WTC11 (cell line): ENCODE measurements around the gene DERL2. TPM values are rescaled to one million over a fixed set of nuclear protein-coding genes. Genes with fewer than 3 reads are reported as not detected.

Experiments
- ATAC-seq: fragments of 200-7000 bp; cut with Tn5 transposase; 2 replicates; pipeline ENCODE4 v1.10.0; 2021; ENCODE audit warnings: mild to moderate bottlenecking, moderate library complexity
- CTCF ChIA-PET: fragments of 300-600 bp; sonication (Branson Sonifier 250); formaldehyde crosslinking; loops from one replicate; lab custom pipeline; 2021; ENCODE audit warnings: antibody characterized with exemption; lab: Charles Lee
- POLR2A ChIA-PET: fragments of 350-600 bp; sonication (Branson Sonifier 250); formaldehyde crosslinking; loops from one replicate; lab custom pipeline; 2021; ENCODE audit warnings: antibody characterized with exemption; lab: Charles Lee
- DNase-seq: peaks from one replicate; pipeline ENCODE4 v3.0.0; 2021; ENCODE audit warnings: low spot score
- H3K27ac Mint-ChIP-seq: 2 replicates; pipeline ENCODE4 v1.8.0; 2021; ENCODE audit warnings: mixed read lengths
- H3K27me3 Mint-ChIP-seq: 2 replicates; pipeline ENCODE4 v1.8.0; 2021; ENCODE audit warnings: low read depth, mild to moderate bottlenecking, moderate library complexity, mixed read lengths
- H3K36me3 Mint-ChIP-seq: 2 replicates; pipeline ENCODE4 v1.8.0; 2021; ENCODE audit warnings: mixed read lengths
- H3K4me1 Mint-ChIP-seq: 2 replicates; pipeline ENCODE4 v1.8.0; 2022; ENCODE audit warnings: mixed read lengths
- H3K4me3 Mint-ChIP-seq: 2 replicates; pipeline ENCODE4 v1.8.0; 2021; ENCODE audit warnings: mild to moderate bottlenecking, moderate library complexity, mixed read lengths
- H3K9me3 Mint-ChIP-seq: 2 replicates; pipeline ENCODE4 v1.8.0; 2021; ENCODE audit warnings: mixed read lengths
- CREM ChIP-seq: sonication (generic); formaldehyde crosslinking; IDR thresholded peaks from 2 replicates; pipeline ENCODE4 v1.8.1; 2022; ENCODE audit warnings: mild to moderate bottlenecking, missing genetic modification reagents, moderate library complexity
- EMX1 ChIP-seq: fragments of 250-450 bp; sonication (Bioruptor Pico); IDR thresholded peaks from 2 replicates; pipeline ENCODE4 v1.8.0; 2021; ENCODE audit warnings: mild to moderate bottlenecking
- ETV6 ChIP-seq: sonication (generic); formaldehyde crosslinking; IDR thresholded peaks from 2 replicates; pipeline ENCODE4 v1.8.1; 2022; ENCODE audit warnings: mild to moderate bottlenecking, missing genetic modification reagents
- HMGA2 ChIP-seq: fragments of 250-450 bp; sonication (Bioruptor Pico); IDR thresholded peaks from 2 replicates; pipeline ENCODE4 v1.4.0; 2021; ENCODE audit warnings: mild to moderate bottlenecking, moderate library complexity
- IRF2 ChIP-seq: sonication (generic); formaldehyde crosslinking; IDR thresholded peaks from 2 replicates; pipeline ENCODE4 v1.8.0; 2022; ENCODE audit warnings: low read depth, missing genetic modification reagents, borderline replicate concordance
- JAZF1 ChIP-seq: fragments of 250-450 bp; sonication (Bioruptor Pico); IDR thresholded peaks from 2 replicates; pipeline ENCODE4 v1.9.0; 2021; ENCODE audit warnings: moderate library complexity, mild to moderate bottlenecking, inconsistent platforms
- JUN ChIP-seq: sonication (generic); formaldehyde crosslinking; IDR thresholded peaks from 2 replicates; pipeline ENCODE4 v1.8.0; 2023; ENCODE audit warnings: mild to moderate bottlenecking, missing genetic modification reagents
- NR1H2 ChIP-seq: sonication (generic); formaldehyde crosslinking; IDR thresholded peaks from 2 replicates; pipeline ENCODE4 v1.9.0; 2021; ENCODE audit warnings: mild to moderate bottlenecking, moderate library complexity, missing genetic modification reagents
- NR3C1 ChIP-seq: sonication (generic); formaldehyde crosslinking; conservative IDR thresholded peaks from 2 replicates; pipeline ENCODE4 v1.8.1; 2023; ENCODE audit warnings: low read depth, mild to moderate bottlenecking, missing genetic modification reagents
- OVOL2 ChIP-seq: fragments of 250-450 bp; sonication (Bioruptor Pico); IDR thresholded peaks from 2 replicates; pipeline ENCODE4 v1.9.0; 2021; ENCODE audit warnings: mild to moderate bottlenecking, borderline replicate concordance
- SMAD4 ChIP-seq: sonication (generic); formaldehyde crosslinking; IDR thresholded peaks from 2 replicates; pipeline ENCODE4 v1.8.0; 2022; ENCODE audit warnings: mild to moderate bottlenecking, missing genetic modification reagents
- TEAD1 ChIP-seq: sonication (generic); formaldehyde crosslinking; IDR thresholded peaks from 2 replicates; pipeline ENCODE4 v1.8.0; 2022; ENCODE audit warnings: mild to moderate bottlenecking, missing genetic modification reagents
- TEAD4 ChIP-seq: sonication (generic); formaldehyde crosslinking; IDR thresholded peaks from 2 replicates; pipeline ENCODE4 v1.8.0; 2022; ENCODE audit warnings: mild to moderate bottlenecking, missing genetic modification reagents
- ZBTB21 ChIP-seq: sonication (generic); formaldehyde crosslinking; IDR thresholded peaks from 2 replicates; pipeline ENCODE4 v1.8.1; 2023; ENCODE audit warnings: mild to moderate bottlenecking, missing genetic modification reagents, borderline replicate concordance
- ZNF121 ChIP-seq: sonication (generic); formaldehyde crosslinking; IDR thresholded peaks from 2 replicates; pipeline ENCODE4 v1.8.0; 2023; ENCODE audit warnings: missing genetic modification reagents
- total RNA-seq: library from RNA; stranded (reverse); gene quantifications from 3 replicates; pipeline ENCODE4 v1.2.3, GENCODE V29; 2021
- TF ChIP-seq, protein P1 (sequence below): fragments of 200-600 bp; IDR thresholded peaks from 2 replicates; pipeline ENCODE4 v1.8.0; 2022; ENCODE audit warnings: antibody characterized with exemption
- TF ChIP-seq, protein P2 (sequence below): sonication (generic); formaldehyde crosslinking; IDR thresholded peaks from 2 replicates; pipeline ENCODE4 v1.8.0; 2023; ENCODE audit warnings: missing genetic modification reagents
- TF ChIP-seq, protein P3 (sequence below): sonication (generic); formaldehyde crosslinking; conservative IDR thresholded peaks from 2 replicates; pipeline ENCODE4 v1.8.1; 2023; ENCODE audit warnings: mild to moderate bottlenecking, low read depth, missing genetic modification reagents, moderate library complexity
- TF ChIP-seq, protein P4 (sequence below): sonication (generic); formaldehyde crosslinking; IDR thresholded peaks from 2 replicates; pipeline ENCODE4 v1.8.0; 2022; ENCODE audit warnings: mild to moderate bottlenecking, missing genetic modification reagents
- TF ChIP-seq, protein P5 (sequence below): sonication (generic); formaldehyde crosslinking; IDR thresholded peaks from 2 replicates; pipeline ENCODE4 v1.8.0; 2022; ENCODE audit warnings: mild to moderate bottlenecking, missing genetic modification reagents

The DERL2 gene
- total RNA-seq, 1 experiment from 2014 or later: 47.1 TPM

DNA sequence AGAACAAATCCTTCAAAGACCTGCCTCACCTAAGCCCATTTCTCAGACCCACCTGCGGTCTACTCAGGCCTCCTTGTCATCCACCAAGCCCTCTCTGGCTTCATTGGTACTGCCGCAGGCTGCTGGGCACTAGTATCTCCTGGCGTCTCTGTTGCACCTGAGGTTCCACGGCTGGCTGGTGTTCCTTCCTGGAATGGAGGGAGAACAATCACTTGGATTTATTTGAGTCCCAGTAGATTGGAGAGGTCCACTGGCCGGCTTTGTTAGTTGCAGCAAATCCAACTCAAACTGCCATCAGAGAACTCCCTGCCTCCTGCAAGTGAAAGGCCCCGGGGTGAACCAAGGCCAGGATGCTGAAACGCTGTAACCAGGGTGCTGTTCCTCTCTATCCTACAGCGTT, 15.7 kb upstream of the DERL2 start:
- no peaks in the 10 kb centered on the region for H3K36me3 Mint-ChIP-seq
- H3K4me3 Mint-ChIP-seq: peak overlapping the region; percentile 96
- peaks cover 61% of the 10 kb centered on the region for H3K27me3 Mint-ChIP-seq
- TF ChIP-seq, protein P1, sequence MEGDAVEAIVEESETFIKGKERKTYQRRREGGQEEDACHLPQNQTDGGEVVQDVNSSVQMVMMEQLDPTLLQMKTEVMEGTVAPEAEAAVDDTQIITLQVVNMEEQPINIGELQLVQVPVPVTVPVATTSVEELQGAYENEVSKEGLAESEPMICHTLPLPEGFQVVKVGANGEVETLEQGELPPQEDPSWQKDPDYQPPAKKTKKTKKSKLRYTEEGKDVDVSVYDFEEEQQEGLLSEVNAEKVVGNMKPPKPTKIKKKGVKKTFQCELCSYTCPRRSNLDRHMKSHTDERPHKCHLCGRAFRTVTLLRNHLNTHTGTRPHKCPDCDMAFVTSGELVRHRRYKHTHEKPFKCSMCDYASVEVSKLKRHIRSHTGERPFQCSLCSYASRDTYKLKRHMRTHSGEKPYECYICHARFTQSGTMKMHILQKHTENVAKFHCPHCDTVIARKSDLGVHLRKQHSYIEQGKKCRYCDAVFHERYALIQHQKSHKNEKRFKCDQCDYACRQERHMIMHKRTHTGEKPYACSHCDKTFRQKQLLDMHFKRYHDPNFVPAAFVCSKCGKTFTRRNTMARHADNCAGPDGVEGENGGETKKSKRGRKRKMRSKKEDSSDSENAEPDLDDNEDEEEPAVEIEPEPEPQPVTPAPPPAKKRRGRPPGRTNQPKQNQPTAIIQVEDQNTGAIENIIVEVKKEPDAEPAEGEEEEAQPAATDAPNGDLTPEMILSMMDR: no peak
- TF ChIP-seq, protein P2, sequence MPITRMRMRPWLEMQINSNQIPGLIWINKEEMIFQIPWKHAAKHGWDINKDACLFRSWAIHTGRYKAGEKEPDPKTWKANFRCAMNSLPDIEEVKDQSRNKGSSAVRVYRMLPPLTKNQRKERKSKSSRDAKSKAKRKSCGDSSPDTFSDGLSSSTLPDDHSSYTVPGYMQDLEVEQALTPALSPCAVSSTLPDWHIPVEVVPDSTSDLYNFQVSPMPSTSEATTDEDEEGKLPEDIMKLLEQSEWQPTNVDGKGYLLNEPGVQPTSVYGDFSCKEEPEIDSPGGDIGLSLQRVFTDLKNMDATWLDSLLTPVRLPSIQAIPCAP (CRISPR knock-in tag): no peak
- TF ChIP-seq, protein P3, sequence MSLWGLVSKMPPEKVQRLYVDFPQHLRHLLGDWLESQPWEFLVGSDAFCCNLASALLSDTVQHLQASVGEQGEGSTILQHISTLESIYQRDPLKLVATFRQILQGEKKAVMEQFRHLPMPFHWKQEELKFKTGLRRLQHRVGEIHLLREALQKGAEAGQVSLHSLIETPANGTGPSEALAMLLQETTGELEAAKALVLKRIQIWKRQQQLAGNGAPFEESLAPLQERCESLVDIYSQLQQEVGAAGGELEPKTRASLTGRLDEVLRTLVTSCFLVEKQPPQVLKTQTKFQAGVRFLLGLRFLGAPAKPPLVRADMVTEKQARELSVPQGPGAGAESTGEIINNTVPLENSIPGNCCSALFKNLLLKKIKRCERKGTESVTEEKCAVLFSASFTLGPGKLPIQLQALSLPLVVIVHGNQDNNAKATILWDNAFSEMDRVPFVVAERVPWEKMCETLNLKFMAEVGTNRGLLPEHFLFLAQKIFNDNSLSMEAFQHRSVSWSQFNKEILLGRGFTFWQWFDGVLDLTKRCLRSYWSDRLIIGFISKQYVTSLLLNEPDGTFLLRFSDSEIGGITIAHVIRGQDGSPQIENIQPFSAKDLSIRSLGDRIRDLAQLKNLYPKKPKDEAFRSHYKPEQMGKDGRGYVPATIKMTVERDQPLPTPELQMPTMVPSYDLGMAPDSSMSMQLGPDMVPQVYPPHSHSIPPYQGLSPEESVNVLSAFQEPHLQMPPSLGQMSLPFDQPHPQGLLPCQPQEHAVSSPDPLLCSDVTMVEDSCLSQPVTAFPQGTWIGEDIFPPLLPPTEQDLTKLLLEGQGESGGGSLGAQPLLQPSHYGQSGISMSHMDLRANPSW (CRISPR knock-in tag): no peak
- no peak for TF ChIP-seq SMAD4 (CRISPR knock-in tag)
- no peak for TF ChIP-seq ZBTB21 (CRISPR knock-in tag)
- TF ChIP-seq, protein P4, sequence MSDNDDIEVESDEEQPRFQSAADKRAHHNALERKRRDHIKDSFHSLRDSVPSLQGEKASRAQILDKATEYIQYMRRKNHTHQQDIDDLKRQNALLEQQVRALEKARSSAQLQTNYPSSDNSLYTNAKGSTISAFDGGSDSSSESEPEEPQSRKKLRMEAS (CRISPR knock-in tag): no peak
- TF ChIP-seq EMX1 (CRISPR knock-in tag): no peak
- TF ChIP-seq NR1H2 (CRISPR knock-in tag): no peak
- TF ChIP-seq JUN: no peak
- no peak for TF ChIP-seq JAZF1 (CRISPR knock-in tag)
- no peak for TF ChIP-seq NR3C1 (CRISPR knock-in tag)
- TF ChIP-seq, protein P5, sequence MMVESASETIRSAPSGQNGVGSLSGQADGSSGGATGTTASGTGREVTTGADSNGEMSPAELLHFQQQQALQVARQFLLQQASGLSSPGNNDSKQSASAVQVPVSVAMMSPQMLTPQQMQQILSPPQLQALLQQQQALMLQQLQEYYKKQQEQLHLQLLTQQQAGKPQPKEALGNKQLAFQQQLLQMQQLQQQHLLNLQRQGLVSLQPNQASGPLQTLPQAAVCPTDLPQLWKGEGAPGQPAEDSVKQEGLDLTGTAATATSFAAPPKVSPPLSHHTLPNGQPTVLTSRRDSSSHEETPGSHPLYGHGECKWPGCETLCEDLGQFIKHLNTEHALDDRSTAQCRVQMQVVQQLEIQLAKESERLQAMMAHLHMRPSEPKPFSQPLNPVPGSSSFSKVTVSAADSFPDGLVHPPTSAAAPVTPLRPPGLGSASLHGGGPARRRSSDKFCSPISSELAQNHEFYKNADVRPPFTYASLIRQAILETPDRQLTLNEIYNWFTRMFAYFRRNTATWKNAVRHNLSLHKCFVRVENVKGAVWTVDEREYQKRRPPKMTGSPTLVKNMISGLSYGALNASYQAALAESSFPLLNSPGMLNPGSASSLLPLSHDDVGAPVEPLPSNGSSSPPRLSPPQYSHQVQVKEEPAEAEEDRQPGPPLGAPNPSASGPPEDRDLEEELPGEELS (CRISPR knock-in tag): no peak
- TF ChIP-seq TEAD4 (CRISPR knock-in tag): no peak
- no peak for TF ChIP-seq OVOL2 (CRISPR knock-in tag)
- no peak for TF ChIP-seq ETV6
- TF ChIP-seq ZNF121 (CRISPR knock-in tag): no peak
- no peak for TF ChIP-seq IRF2
- TF ChIP-seq HMGA2 (CRISPR knock-in tag): no peak
- no peak for TF ChIP-seq CREM
- TF ChIP-seq TEAD1 (CRISPR knock-in tag): no peak
- TF ChIP-seq, all 79 proteins: peak for 0
- CTCF ChIA-PET: no interaction called here
- no peak for ATAC-seq
- Mint-ChIP-seq H3K4me1 (peaks cover 10% of the 10 kb centered on the region), H3K9me3 (no peaks in the 10 kb centered on the region), H3K27ac (no peak overlapping the region; the same call in 1 of the 2 replicates)
- POLR2A ChIA-PET: interaction anchor here (0.6 kb wide), 1 partner anchor 28 kb away, joined by 3 read pairs; no protein-coding TSS in a partner anchor
- no peak for DNase-seq
